Transverse colon (tissue), 4 donors: ENCODE results near the gene SOWAHA. TPM values are rescaled to one million over a fixed set of nuclear protein-coding genes. Genes with fewer than 3 reads are reported as not detected.
"Not testable (repeated sequence)": the region's sequence is repeated elsewhere in the genome, so short reads cannot be mapped to it uniquely, and the experiment has no call there.

ENCODE experiments used
- DNase-seq: peaks from one replicate; pipeline ENCODE4 v3.0.0-alpha.2; 2019
- H3K27ac ChIP-seq, 4 donors: fragments of 200-600 bp; sonication (generic); 2 replicates each; pipeline ENCODE4 v1.5.1; 2016 to 2018; ENCODE audit warnings: inconsistent platforms in 4 of 4
- H3K27me3 ChIP-seq: fragments of 200-600 bp; sonication (generic); 2 replicates; pipeline ENCODE4 v1.5.1; 2017; ENCODE audit warnings: inconsistent platforms
- H3K36me3 ChIP-seq, 4 donors: fragments of 200-600 bp; sonication (generic); 2 replicates each; pipeline ENCODE4 v1.5.1; 2017 to 2019; ENCODE audit warnings: inconsistent platforms in 4 of 4
- H3K4me1 ChIP-seq, 4 donors: fragments of 200-600 bp; sonication (generic); 2 replicates each; pipeline ENCODE4 v1.5.1; 2017 to 2020; ENCODE audit warnings: inconsistent platforms in 4 of 4
- H3K4me3 ChIP-seq, 4 donors: fragments of 200-600 bp; sonication (generic); 1 replicate in 1 of 4; 2 replicates in 3 of 4; pipeline versions ENCODE4 v1.5.1 to v1.6.1; 2017 to 2019; ENCODE audit warnings: inconsistent platforms in 4 of 4
- H3K9me3 ChIP-seq, 2 donors: fragments of 200-600 bp; sonication (generic); 2 replicates each; pipeline ENCODE4 v1.5.1; 2017 to 2019; ENCODE audit warnings: inconsistent platforms in 2 of 2
- EP300 ChIP-seq: sonication (generic); formaldehyde crosslinking; IDR thresholded peaks from one replicate; pipeline ENCODE4 v1.6.1; 2017; ENCODE audit warnings: antibody characterized with exemption, low read depth
- POLR2A ChIP-seq: fragments of 450-650 bp; IDR thresholded peaks from one replicate; pipeline ENCODE4 v1.6.1; 2016; ENCODE audit warnings: antibody characterized with exemption, mild to moderate bottlenecking, moderate library complexity
- POLR2AphosphoS5 ChIP-seq, 3 donors: sonication (generic); formaldehyde crosslinking; IDR thresholded peaks; one replicate each; pipeline ENCODE4 v1.6.1; 2016; ENCODE audit warnings: antibody characterized with exemption in 3 of 3
- WGBS, 2 donors: methylation state at CpG; one replicate each; pipeline ENCODE4 v1.1.5; 2018; ENCODE audit warnings: low coverage in 1 of 2; 5-methylcytosine and 5-hydroxymethylcytosine counted together
- in situ Hi-C, 4 donors: fragments of 200-750 bp; cut with MboI; loops; one replicate each; pipeline versions ENCODE4 v1.15.0 to v1.15.1; 2017; ENCODE audit warnings: low sequenced_read_pairs in 3 of 4, low pct_ligation_motif_present in 1 of 4, low pct_unique_long_range_greater_than_20kb in 1 of 4
- intact Hi-C: fragments of 100-400 bp; cut with DNase I; formaldehyde crosslinking; loops from one replicate; pipeline ENCODE4 v1.15.1; 2023; ENCODE audit warnings: low total_unique reads
- total RNA-seq, 4 donors: library from RNA; depleted of rRNA; stranded (reverse); fragments of >200 nt; gene quantifications; one replicate each; pipeline ENCODE4 v1.1.0, GENCODE V29; 2016
- TF ChIP-seq, protein P1 (sequence below), 5 experiments: fragments of 200-600 bp in 3 of 5; fragments of 450-650 bp in 2 of 5; sonication (generic) in 3 of 5; IDR thresholded peaks; 1 replicate in 2 of 5; 2 replicates in 3 of 5; pipeline ENCODE4 v1.5.1; 2016 to 2017; ENCODE audit warnings: antibody characterized with exemption in 5 of 5, inconsistent platforms in 3 of 5, mild to moderate bottlenecking in 2 of 5, moderate library complexity in 1 of 5

The SOWAHA gene
- total RNA-seq, 4 donors from 2014 or later, result 35.2 to 93.5 (median 76.0) TPM

- in situ Hi-C loops, result no loop called here
- WGBS, 2 donors, result 79 to 86% methylated on average over 2 of the region's 2 CpGs
- Histone ChIP-seq H3K36me3 (no peaks in the 10 kb centered on the region), H3K4me3 (no peak overlapping the region), H3K27me3 (no peaks in the 10 kb centered on the region), H3K9me3 (no peaks in the 10 kb centered on the region), H3K4me1 (no peaks in the 10 kb centered on the region), H3K27ac (no peak overlapping the region)
- DNase-seq, result no peak
- TF ChIP-seq POLR2AphosphoS5 (IDR thresholded peaks at IDR 0.05), result no peak
- TF ChIP-seq, protein P1, sequence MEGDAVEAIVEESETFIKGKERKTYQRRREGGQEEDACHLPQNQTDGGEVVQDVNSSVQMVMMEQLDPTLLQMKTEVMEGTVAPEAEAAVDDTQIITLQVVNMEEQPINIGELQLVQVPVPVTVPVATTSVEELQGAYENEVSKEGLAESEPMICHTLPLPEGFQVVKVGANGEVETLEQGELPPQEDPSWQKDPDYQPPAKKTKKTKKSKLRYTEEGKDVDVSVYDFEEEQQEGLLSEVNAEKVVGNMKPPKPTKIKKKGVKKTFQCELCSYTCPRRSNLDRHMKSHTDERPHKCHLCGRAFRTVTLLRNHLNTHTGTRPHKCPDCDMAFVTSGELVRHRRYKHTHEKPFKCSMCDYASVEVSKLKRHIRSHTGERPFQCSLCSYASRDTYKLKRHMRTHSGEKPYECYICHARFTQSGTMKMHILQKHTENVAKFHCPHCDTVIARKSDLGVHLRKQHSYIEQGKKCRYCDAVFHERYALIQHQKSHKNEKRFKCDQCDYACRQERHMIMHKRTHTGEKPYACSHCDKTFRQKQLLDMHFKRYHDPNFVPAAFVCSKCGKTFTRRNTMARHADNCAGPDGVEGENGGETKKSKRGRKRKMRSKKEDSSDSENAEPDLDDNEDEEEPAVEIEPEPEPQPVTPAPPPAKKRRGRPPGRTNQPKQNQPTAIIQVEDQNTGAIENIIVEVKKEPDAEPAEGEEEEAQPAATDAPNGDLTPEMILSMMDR (IDR thresholded peaks at IDR 0.05), result no peak
- TF ChIP-seq POLR2A, result no peak
- no peak for TF ChIP-seq EP300
- intact Hi-C loops, result no loop called here
Observed at GRCh38 chr5:132850066-132850465, 37.0 kb downstream of the SOWAHA start.

DNA sequence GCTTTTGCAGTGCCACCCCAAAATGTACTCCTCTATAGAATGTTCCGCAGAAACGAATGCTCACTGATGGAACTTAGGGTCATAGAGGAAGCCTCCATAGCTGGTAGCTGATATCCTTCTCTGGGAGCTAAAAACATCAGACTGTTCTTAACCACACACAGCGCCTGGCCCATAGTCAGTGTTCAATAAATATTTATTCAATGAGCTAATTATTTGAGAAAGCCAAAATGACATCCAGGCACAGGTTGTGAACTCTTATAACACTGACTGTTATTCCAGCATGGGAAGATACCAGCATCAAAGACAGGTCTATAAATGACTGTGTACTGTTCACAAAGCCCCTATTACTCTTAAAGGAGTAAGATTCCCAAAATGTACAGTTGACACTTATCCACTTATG, 40.2 kb downstream of the SOWAHA start:
- 84 to 92% methylated on average over 3 of the region's 3 CpGs for WGBS, 2 donors
- H3K4me1 ChIP-seq, result no peaks in the 10 kb centered on the region
- H3K27me3 ChIP-seq, result no peaks in the 10 kb centered on the region
- in situ Hi-C loops (no loop called here), intact Hi-C loops (no loop called here)
- H3K9me3 ChIP-seq, result no peaks in the 10 kb centered on the region
- H3K27ac ChIP-seq, result no peak overlapping the region
- TF ChIP-seq POLR2AphosphoS5 (IDR thresholded peaks at IDR 0.05) (no peak), POLR2A (no peak), EP300 (no peak)
- TF ChIP-seq, protein P1 (IDR thresholded peaks at IDR 0.05), result no peak
- no peak overlapping the region for H3K4me3 ChIP-seq
- no peaks in the 10 kb centered on the region for H3K36me3 ChIP-seq
- DNase-seq, result no peak

DNA sequence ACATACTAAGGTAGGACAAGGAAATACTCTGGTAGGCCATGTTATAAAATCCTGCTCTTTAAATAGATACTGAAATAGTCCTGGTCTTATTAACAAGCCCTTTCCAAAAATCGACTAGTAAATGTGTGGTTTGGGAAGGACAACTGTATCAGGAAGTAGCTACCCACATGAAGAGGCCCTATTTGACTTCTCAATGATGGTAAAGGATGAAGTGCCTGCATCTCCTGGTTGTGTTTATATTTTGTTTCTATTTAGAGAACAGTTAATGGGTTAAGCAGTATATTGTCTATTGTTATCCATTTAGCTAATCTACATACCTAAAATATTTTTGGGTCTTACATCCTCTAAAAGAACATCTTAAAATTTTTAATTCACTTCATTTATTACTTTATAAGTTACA, 40.7 kb downstream of the SOWAHA start:
- intact Hi-C loops, result no loop called here
- TF ChIP-seq, protein P1 (IDR thresholded peaks at IDR 0.05), result no peak
- TF ChIP-seq POLR2AphosphoS5 (IDR thresholded peaks at IDR 0.05) (no peak), POLR2A (no peak), EP300 (no peak)
- no peaks in the 10 kb centered on the region for H3K4me1 ChIP-seq
- no peaks in the 10 kb centered on the region for H3K36me3 ChIP-seq
- in situ Hi-C loops, result no loop called here
- no peaks in the 10 kb centered on the region for H3K27me3 ChIP-seq
- H3K9me3 ChIP-seq, result no peaks in the 10 kb centered on the region
- WGBS, 2 donors, result 11 to 15% methylated on average over 1 of the region's 1 CpG
- no peak overlapping the region for H3K4me3 ChIP-seq
- DNase-seq, result no peak
- H3K27ac ChIP-seq, result no peak overlapping the region

- no peaks in the 10 kb centered on the region for H3K36me3 ChIP-seq
- DNase-seq, result no peak
- no peaks in the 10 kb centered on the region for H3K4me1 ChIP-seq
- H3K9me3 ChIP-seq, result no peaks in the 10 kb centered on the region
- no peaks in the 10 kb centered on the region for H3K27me3 ChIP-seq
- no peak overlapping the region for H3K27ac ChIP-seq
- WGBS, 2 donors, result 73 to 75% methylated on average over 3 of the region's 3 CpGs
- H3K4me3 ChIP-seq, result no peak overlapping the region
- TF ChIP-seq POLR2A, result no peak
- TF ChIP-seq POLR2AphosphoS5 (IDR thresholded peaks at IDR 0.05), result no peak
- TF ChIP-seq EP300, result no peak
- TF ChIP-seq, protein P1 (IDR thresholded peaks at IDR 0.05), result no peak
- in situ Hi-C loops, result no loop called here
- intact Hi-C loops, result no loop called here
Observed at GRCh38 chr5:132854301-132854700, 41.2 kb downstream of the SOWAHA start.

GRCh38 chr5:132854992-132855391, 41.9 kb downstream of the SOWAHA start:
- H3K4me1 ChIP-seq, H3K9me3 ChIP-seq, H3K36me3 ChIP-seq, DNase-seq, intact Hi-C loops, H3K27me3 ChIP-seq, H3K4me3 ChIP-seq, in situ Hi-C loops, H3K27ac ChIP-seq: not testable (repeated sequence)
- 73 to 98% methylated on average over 3 to 5 of the region's 5 CpGs for WGBS, 2 donors
